SKM-1 (cell line): Measurements from ENCODE around the gene NAAA.
"Not testable (repeated sequence)": the region's sequence is repeated elsewhere in the genome, so short reads cannot be mapped to it uniquely, and the experiment has no call there.

Experiments used
- DNase-seq: peaks from one replicate; lab custom pipeline; 2025; ENCODE audit not compliant: unreplicated experiment; lab: John Stamatoyannopoulos, UW

The NAAA gene

DNA sequence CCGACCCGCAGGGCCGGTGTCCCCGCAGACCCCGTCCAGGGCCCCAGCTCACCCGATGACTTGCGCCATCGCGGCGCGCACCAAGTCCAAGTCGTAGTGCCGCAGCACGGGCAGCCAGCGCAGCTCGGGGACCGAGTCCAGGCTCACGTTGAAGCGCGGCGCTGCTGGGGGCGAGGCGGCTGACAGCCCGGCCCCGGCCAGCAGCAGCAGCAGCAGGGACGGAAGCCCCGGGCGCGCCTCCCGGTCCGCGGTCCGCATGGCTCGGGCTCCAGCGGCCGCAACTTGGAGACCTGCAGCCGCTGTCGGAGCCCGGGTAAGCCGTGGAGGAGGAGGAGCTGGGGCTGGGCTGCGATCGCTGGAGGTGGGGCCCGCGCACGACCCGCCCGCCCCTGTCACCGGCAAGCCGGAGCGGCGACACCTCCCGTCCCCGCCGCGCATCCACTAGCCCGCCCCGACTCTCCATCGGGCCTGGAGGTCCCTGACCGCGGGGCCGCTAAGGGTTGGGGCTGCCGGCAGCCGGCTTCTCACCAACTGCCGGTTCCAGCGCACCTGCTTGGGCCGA lies at the start of gene NAAA:
TSS of gene NAAA (minus strand) at position 322 of the 562 bp plus-strand sequence. CDS start at position 258, 64 bp downstream.
- peak; percentile 24 for DNase-seq

DNA sequence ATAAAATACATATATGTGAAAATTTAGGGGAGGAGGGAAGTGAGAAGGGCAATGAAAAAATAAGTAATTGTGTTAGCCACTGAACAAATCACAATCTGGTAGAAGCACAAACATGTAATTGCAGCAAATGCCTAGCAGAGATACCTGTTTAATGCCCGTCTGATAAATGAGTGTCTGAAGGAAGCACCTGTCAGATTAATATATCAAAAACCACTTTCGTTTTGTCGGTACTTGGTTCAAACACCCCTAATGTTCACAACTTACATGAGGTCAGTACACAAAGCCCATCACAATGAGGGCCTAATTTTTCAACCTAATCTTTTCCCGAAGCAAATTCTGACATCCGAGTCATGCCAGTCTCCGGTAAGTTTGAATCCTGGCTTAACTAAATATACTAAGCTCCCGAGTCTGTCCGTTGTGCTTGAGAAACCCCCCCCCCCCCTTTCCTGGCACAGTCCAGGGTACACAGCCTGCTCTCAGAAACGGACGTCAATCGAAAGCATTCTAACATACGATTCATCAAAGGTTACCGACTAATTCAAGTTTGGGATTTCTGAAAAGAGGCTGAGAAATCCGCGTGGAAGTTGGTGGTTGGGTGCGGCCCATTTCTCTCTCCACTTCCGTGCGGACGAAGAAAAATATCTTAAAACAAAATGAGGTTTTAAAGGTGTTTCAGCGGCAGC lies 49.2 kb upstream of the NAAA start:
- DNase-seq = no peak

DNA sequence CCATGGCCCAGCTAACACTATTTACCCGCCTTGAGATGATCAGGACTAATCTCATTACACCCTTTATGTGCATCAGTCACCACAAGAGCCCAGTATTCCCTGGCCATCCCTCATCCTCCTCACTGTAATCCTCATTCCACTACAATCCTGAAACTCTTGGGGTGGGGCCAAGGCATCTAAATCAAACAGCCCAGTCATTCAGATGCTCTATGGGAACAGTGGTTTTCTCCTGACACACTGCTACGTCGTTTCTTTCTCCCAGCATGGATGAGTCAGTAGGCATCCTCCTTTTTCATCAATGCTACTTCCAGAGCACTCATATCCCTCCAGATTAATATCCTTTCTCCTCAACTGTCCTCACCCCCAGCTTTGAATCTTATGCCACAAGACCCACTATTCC lies 44.3 kb upstream of the NAAA start:
- DNase-seq = no peak

DNA sequence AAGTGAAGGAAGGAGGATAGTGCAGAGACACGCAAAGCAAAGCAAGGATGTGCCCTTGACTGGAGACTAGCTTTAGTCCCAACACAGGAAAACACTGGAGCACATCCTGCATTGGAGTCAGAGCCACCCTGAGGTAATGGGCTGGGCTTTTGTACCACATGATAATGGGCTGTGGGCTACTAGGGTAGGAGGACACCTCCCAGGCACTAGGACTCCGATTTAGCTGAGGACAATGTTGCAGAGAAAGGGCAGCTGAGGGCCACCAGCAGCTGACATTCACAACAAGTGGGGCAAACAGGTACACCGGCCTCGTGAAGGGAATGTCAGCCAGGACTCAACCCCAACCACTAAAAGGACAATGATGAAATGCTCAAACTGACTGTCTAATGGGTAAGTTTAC lies 39.8 kb upstream of the NAAA start:
- no peak for DNase-seq

DNA sequence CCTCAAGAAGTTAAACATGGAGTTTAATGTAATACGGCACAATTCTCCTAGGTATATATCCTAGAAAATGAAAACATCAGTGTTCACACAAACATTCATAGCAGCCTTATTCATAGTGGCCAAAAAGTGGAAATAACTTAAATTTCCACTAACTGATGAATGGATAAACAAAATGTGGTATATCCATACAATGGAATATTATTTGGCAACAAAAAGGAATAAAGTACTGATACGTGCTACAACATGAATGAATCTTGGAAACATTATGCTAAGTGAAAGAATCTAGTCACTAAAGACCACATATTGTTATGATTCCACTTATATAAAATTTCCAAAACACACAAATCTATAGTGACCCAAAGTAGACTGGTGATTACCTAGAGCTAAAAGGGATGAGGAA lies 35.4 kb upstream of the NAAA start:
- no peak for DNase-seq

DNA sequence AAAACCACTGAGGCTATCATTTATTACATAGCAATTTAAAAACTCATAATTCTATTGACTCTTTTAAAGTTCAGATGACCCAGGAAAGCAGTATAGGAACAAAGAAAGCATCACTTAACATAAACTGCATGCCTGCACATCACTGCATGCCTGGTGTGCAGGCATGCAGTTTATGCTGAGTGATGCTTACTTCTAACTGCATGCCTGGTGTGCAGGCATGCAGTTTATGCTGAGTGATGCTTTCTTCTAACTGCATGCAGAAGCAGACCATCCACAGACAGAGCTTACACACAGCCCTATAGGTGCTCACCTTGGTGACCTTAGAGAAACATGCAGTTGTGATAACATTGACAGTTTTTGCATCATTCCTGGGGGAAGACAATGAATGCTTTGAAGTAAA lies 33.0 kb upstream of the NAAA start:
- DNase-seq = no peak

DNA sequence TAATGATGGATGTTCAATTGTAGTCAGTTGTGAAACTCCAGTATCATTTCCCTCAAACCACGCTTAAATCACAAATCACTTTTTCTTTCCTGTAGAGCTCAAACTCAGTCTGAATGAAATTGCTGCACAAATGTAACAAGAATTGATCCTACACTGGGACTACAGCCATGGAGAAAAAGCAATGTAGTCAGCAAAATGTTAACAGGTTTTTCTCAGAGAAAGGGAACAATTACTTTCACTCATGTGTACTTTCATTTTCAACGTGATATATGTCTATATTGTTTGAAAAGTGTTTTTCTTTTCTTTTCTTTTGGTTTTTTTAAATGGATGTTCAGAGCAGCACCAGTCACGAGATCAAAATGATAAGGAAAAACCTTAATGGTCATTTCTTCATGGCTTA lies 27.3 kb upstream of the NAAA start:
- DNase-seq = no peak

DNA sequence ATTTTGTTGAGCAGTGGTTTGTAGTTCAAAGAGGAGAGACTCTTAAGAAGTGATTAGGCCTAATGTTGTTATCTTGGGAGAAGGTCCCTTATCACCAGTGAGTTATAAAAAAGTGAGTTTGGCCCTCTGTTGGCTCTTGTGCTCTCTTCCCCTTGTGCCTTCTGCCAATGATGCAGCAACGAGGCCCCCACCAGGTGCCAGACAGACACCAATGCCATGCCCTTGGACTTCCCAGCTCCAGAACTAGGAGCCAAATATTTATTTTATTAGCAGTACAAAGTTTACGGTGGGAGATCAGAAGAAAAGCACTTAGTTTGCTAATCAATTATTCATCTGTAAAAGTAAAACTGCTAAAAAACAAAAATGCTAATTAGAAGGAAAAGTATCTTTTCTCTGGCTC lies 22.7 kb upstream of the NAAA start:
- DNase-seq = no peak

DNA sequence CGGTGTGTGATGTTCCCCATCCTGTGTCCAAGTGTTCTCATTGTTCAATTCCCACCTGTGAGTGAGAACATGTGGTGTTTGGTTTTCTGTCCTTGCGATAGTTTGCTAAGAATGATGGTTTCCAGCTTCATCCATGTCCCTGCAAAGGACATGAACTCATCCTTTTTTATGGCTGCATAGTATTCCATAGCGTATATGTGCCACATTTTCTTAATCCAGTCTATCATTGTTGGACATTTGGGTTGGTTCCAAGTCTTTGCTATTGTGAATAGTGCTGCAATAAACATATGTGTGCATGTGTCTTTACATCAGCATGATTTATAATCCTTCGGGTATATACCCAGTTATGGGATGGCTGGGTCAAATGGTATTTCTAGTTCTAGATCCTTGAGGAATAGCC lies 21.3 kb upstream of the NAAA start:
- not testable (repeated sequence) for DNase-seq

DNA sequence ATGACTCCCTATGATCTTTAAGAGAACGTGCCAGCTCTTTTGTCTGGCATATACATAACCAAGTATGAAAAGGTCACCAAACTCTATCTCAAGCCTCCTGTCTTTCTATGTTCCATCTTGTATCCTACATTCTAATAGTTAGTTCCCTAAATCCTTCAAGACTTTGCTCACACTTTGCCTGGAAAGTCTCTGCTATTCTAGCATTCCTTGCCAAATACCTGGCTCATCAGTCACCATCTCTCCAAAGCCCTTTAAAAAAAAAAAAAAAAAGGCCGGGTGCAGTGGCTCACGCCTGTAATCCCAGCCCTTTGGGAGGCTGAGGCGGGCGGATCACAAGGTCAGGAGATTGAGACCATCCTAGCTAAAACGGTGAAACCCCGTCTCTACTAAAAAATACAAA lies 17.7 kb upstream of the NAAA start:
- DNase-seq = not testable (repeated sequence)

DNA sequence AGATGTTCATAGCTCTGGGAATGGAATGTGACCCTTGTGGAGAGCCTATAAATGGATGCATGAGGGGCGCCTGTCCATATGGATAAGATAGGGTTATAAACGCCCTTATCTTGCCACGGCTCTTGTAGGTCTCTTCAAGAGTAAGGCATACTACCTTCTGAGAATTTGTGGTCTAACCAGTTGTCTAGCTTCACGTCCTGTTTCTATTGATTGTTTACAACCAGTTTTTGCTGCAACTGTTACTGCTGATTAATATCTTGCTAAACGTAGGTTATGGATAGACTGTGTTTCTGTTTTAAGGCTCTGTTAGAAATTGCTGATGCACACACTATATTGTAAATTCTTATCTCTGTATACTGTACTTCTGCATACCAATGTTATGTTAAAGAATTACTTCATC lies 14.0 kb upstream of the NAAA start:
- not testable (repeated sequence) for DNase-seq

DNA sequence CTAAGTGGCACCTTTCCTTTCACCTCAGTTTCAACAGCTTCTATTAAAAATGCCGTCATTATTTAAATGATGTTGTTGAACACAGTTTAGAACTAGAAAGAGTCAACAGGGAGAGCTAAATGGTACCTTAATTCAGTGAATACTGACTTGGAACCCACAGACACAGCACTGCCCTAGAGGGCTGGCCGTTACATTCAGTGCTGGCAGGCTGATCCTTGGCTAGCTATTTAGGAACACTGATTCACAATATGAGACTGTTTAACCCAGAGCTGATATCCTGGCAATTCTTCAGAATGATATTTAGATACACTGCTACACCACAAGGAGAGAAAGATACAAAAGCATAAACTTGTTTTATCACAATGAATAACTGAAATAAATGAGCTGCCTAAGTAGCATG lies 12.7 kb upstream of the NAAA start:
- DNase-seq = no peak

DNA sequence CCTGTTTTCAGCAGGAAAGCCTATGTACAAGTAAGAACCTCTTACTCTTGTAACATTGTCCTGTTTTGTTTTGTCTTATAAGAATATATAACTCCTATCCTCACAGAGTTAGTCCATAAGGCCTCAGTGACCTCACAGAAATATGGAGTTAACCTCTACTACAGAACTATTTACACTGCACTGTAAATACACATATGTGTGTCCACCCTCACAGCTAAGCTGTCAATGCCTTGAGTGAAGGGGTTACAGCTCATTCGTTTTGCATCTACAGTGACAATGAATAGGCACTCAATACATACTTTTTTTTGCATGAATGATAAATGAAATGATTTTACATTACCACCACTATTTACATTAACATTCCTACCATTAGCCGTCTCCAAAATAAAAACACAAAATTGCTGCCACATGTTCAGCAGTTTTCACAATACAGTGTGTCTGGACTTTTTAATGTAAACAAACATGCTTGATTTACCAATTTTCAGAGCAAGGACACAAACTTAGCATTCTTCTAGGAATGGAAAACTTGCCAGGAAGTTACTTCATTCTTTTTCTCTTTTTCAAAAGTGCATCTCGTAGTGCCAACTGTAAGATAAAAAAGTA lies 9.5 kb upstream of the NAAA start:
- no peak for DNase-seq

DNA sequence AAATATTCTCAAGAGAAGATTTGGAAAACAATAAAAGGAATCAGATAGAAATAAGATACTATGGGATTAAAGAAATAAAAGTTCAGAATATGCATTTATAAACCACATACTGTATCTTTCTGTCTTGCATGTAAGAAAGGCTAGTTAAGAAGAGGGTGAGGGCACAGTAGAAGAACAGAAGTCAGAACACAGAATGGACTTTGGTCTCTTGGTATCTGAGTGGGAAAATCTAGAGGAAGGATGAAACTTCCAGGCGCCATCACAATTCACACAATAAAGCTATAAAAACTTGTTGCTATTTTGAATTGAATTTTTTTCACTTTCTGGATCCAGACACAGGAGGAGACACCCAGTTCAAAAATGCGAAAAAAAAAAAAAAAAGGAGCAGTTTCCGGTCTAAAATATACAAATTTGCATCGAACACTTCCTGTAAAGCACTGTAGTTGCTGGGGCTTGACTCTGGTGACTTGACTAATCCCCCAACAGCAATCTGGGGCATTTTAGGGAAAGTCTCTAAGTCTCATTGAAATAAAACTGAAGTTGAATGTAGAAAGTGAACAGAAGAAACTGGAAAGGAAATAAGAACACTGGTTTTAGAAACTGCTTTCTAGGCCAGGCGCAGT lies 8.1 kb upstream of the NAAA start:
- DNase-seq = no peak

DNA sequence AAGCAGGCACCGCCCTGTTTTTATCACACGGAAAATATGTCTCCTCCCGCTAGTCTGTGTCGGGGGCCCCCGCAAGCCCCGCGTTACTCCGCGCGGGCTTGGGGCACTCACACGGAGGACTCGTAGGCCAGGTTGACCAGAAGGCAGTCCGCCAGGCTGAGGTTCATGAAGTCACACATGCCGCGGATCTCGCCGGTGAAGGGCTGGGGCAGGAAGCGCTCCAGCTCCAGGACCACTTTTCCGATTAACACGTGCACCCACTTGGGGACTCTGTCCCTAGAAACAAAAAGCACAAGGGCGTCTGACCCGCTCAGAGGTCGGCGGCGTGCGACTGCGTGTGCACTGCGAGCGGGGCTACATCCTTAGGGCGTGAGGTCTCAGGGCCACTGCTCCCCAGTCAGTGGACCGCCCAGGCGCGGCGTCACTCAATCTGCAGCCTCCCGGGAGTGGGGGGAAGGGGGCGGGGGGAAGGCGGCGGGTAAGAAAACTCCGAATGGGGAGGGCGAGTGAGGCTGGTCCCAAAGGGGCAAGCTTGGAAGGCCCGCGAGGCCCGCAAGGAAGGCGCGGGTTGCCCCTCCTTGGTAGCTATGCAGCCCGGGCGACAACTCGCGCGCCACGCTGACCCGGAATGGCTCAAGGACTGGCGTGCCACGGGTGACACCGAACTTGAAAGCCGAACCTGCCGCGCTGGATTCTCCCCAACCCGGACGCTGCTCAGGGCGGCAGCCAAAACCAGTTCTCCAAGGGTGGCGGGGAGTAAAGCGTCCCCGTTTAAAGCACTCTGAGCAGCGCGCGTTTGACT lies 722 bp downstream of the NAAA start:
- DNase-seq = no peak

DNA sequence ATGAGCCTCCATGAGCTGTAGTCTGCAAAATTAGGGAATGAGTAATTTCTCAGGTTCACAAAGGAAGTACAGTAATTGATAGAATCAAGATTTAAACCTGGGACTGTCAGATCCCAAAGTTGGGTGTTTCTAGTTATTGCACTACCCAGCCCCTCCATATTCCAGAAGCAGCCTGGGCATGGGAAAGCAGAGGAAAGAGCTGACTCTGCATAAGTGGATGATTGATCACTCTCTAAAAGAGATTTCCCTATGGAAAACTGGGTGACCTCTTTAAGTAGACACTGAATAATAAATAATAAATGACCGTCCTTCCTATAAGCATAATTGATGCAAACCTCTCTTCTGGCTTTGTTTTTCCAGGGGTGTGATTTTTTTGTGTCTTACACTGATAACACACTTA lies 5.2 kb downstream of the NAAA start:
- no peak for DNase-seq

DNA sequence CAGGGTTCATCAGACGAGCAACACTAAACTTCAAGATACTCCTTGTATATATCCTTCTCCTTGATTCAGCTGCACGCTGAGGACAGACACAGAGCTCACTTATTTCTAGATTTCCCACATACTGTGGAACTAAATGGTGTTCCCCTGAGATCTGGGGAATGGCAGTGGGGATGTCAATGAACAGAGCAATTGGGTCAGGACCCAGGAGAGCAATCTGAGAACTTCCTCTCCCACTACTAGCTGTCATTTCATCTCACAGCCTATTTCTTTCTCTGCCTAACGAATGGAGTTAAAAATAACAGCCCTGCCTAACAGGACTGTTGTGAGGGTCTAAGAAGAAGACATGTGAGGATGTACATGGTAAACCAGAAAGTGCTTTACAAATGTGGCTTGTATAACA lies 10.7 kb downstream of the NAAA start:
- no peak for DNase-seq

DNA sequence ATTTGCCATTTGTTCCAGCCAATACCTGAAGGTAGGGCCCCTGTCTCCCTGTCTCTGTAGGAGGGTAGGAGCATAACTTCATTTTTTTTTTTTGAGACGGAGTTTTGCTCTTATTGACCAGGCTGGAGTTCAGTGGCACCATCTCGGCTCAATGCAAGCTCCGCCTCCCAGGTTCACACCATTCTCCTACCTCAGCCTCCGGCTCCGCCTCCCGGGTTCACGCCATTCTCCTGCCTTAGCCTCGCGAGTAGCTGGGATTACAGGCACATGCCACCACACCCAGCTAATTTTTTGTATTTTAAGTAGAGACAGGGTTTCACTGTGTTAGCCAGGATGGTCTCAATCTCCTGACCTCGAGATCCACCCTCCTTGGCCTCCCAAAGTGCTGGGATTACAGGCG lies 15.9 kb downstream of the NAAA start:
- not testable (repeated sequence) for DNase-seq

DNA sequence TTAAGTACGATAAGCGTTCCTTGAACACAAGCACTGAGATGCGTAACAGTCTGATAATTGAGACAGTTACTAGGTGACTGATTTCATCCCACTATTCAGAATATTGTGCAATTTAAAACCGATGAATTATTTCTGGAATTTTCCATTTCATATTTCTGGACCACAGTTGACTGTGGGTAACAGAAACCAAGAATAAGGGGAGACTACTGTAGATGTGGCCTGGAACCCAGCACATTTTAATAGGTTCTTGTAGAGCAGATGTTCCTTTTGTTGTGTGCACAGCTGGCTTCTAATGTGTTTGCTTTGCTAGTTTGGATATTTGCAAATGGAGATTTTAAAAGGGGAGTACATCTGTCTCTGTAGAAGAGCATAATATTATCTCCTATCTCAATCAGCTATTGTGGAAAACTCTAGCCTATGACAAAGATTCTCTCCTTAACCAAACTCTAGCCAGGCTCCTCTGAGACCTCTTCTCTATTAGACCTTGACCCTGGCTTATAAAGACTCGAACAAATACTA lies 16.4 kb downstream of the NAAA start:
- DNase-seq = no peak

DNA sequence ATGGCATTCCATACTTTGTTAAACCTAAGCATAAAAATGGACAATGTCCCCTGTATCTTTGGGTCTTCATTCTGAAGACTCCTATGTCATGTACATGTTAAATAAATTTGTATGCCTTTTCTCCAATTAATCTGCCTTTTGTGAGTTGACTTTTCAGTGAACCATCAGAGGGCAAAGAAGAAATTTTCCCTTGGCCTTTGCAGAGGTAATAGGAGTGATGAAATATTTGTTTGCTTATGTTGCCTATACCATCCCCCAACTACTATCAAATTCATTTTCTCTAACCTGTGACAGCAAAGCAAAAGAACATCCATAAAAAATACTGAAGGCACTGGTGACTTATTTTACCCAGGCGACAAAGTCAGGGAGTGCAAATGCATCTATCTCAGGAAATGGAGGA lies 18.2 kb downstream of the NAAA start:
- no peak for DNase-seq

DNA sequence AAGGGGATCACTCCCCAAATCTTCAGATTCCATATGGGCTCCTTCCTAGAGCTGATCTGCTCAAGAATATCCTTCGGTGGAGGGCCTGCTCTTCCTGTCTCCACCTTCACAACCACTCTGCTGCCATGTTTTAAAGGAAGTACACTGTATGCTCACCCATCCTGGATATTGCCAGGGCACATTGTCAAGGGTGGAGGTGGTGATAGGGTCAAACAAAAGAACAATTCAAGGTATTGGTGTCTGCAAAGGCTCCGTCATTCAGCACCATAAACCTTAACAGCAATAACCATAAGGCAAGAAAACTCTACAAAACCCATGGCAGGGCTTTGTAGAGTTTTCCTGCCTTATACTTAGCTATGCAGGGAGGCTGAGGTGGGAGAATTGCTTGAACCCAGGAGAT lies 18.9 kb downstream of the NAAA start:
- no peak for DNase-seq
